ENCODE results near the gene MICAL3. TPM values are rescaled to one million over a fixed set of nuclear protein-coding genes. Genes with fewer than 3 reads are reported as not detected.

MICAL3 gene
- total RNA-seq, 3 donors from 2014 or later (not counting 1 experiment from before 2014, with no cell fraction given): 17.1 to 36.3 (median 34.3) TPM

- Mint-ChIP-seq H3K27ac (no peak overlapping the region), H3K4me1 (peaks cover under 1 to 10% of the 10 kb centered on the region in 2 donors), H3K36me3 (no peaks in the 10 kb centered on the region), H3K4me3 (no peak overlapping the region), H3K9me3 (no peaks in the 10 kb centered on the region), H3K27me3 (ENCODE audit: low read depth in 2 of 2) (no peaks in the 10 kb centered on the region)
- Histone ChIP-seq H3K27ac (ENCODE audit: low read length) (no peak overlapping the region), H3K4me3 (ENCODE audit: low read length) (no peak overlapping the region), H3K4me1 (ENCODE audit: control insufficient read depth, insufficient read depth, low read length) (peaks cover 12% of the 10 kb centered on the region), H3K36me3 (ENCODE audit: control insufficient read depth, insufficient read depth, low read length) (no peaks in the 10 kb centered on the region), H3K9me3 (ENCODE audit: control insufficient read depth, insufficient read depth, low read length) (no peaks in the 10 kb centered on the region), H3K27me3 (ENCODE audit: control insufficient read depth, insufficient read depth, low read length) (no peaks in the 10 kb centered on the region)
- intact Hi-C loops (cut with micrococcal nuclease): no loop called here
- DNase-seq: no peak
- ATAC-seq: peak in 1 of 3 donors; percentile 51
- no peak for TF ChIP-seq CTCF (IDR thresholded peaks at IDR 0.05)
- WGBS (ENCODE audit: insufficient coverage): 43% methylated on average over 7 of the region's 8 CpGs
Measured at GRCh38 chr22:17974703-17975372, 49.5 kb downstream of the MICAL3 start.

GRCh38 chr22:17974087-17974486 lies 50.3 kb downstream of the MICAL3 start:
- H3K9me3 Mint-ChIP-seq: no peaks in the 10 kb centered on the region
- H3K4me1 Mint-ChIP-seq: peaks cover 0 to 9% of the 10 kb centered on the region in 2 donors
- H3K27ac Mint-ChIP-seq: no peak overlapping the region
- Histone ChIP-seq H3K4me1 (ENCODE audit: control insufficient read depth, insufficient read depth, low read length) (peaks cover 5% of the 10 kb centered on the region), H3K4me3 (ENCODE audit: low read length) (no peak overlapping the region), H3K27me3 (ENCODE audit: control insufficient read depth, insufficient read depth, low read length) (no peaks in the 10 kb centered on the region), H3K27ac (ENCODE audit: low read length) (no peak overlapping the region), H3K36me3 (ENCODE audit: control insufficient read depth, insufficient read depth, low read length) (no peaks in the 10 kb centered on the region), H3K9me3 (ENCODE audit: control insufficient read depth, insufficient read depth, low read length) (no peaks in the 10 kb centered on the region)
- H3K36me3 Mint-ChIP-seq: no peaks in the 10 kb centered on the region
- WGBS (ENCODE audit: insufficient coverage): 87% methylated on average over 2 of the region's 3 CpGs
- ATAC-seq: peak in 1 of 3 donors; percentile 17
- no peaks in the 10 kb centered on the region for H3K27me3 Mint-ChIP-seq (ENCODE audit: low read depth in 2 of 2)
- TF ChIP-seq CTCF (IDR thresholded peaks at IDR 0.05): no peak
- H3K4me3 Mint-ChIP-seq: no peak overlapping the region
- DNase-seq: no peak
- intact Hi-C loops (cut with micrococcal nuclease): no loop called here

GRCh38 chr22:17973217-17973616 lies 51.1 kb downstream of the MICAL3 start:
- Mint-ChIP-seq H3K27ac (no peak overlapping the region), H3K4me1 (peaks cover 0 to 9% of the 10 kb centered on the region in 2 donors), H3K36me3 (no peaks in the 10 kb centered on the region), H3K27me3 (ENCODE audit: low read depth in 2 of 2) (no peaks in the 10 kb centered on the region), H3K4me3 (no peak overlapping the region), H3K9me3 (no peaks in the 10 kb centered on the region)
- Histone ChIP-seq H3K4me3 (ENCODE audit: low read length) (no peak overlapping the region), H3K36me3 (ENCODE audit: control insufficient read depth, insufficient read depth, low read length) (no peaks in the 10 kb centered on the region), H3K4me1 (ENCODE audit: control insufficient read depth, insufficient read depth, low read length) (peaks cover 5% of the 10 kb centered on the region), H3K27ac (ENCODE audit: low read length) (no peak overlapping the region), H3K9me3 (ENCODE audit: control insufficient read depth, insufficient read depth, low read length) (no peaks in the 10 kb centered on the region), H3K27me3 (ENCODE audit: control insufficient read depth, insufficient read depth, low read length) (no peaks in the 10 kb centered on the region)
- DNase-seq (no peak), ATAC-seq (no peak)
- TF ChIP-seq CTCF (IDR thresholded peaks at IDR 0.05): no peak
- intact Hi-C loops (cut with micrococcal nuclease): no loop called here
- 92% methylated on average over 6 of the region's 6 CpGs for WGBS (ENCODE audit: insufficient coverage)

Data from natural killer cell (primary cell).